Rectal smooth muscle tissue (tissue), 1 donor: ENCODE data around the gene TBC1D1.

Experiments
- H3K27ac ChIP-seq: one replicate; pipeline ENCODE4 v1.7.0; 2013; ENCODE audit warnings: low read depth, low read length, inconsistent platforms
- H3K27me3 ChIP-seq: one replicate; pipeline ENCODE4 v1.7.0; 2013; ENCODE audit warnings: low read length; ENCODE audit not compliant: control insufficient read depth, insufficient read depth
- H3K36me3 ChIP-seq: one replicate; pipeline ENCODE4 v1.7.0; 2013; ENCODE audit warnings: low read length; ENCODE audit not compliant: control insufficient read depth, insufficient read depth
- H3K4me1 ChIP-seq: one replicate; pipeline ENCODE4 v1.7.0; 2013; ENCODE audit warnings: low read length; ENCODE audit not compliant: control insufficient read depth, insufficient read depth
- H3K4me3 ChIP-seq: one replicate; pipeline ENCODE4 v1.7.0; 2013; ENCODE audit warnings: low read length
- H3K9ac ChIP-seq: one replicate; pipeline ENCODE4 v1.7.0; 2013; ENCODE audit warnings: low read length

The TBC1D1 gene

GRCh38 chr4:38065176-38065575 lies 174.3 kb downstream of the TBC1D1 start:
- Histone ChIP-seq H3K36me3 (peaks cover 6% of the 10 kb centered on the region), H3K9ac (no peak overlapping the region), H3K27me3 (no peaks in the 10 kb centered on the region), H3K4me3 (no peak overlapping the region), H3K27ac (no peak overlapping the region), H3K4me1 (peaks cover 23% of the 10 kb centered on the region)

GRCh38 chr4:38065900-38066299 lies 175.0 kb downstream of the TBC1D1 start:
- H3K4me3 ChIP-seq: no peak overlapping the region
- H3K4me1 ChIP-seq: peaks cover 17% of the 10 kb centered on the region
- H3K27ac ChIP-seq: no peak overlapping the region
- no peaks in the 10 kb centered on the region for H3K27me3 ChIP-seq
- H3K36me3 ChIP-seq: peaks cover 6% of the 10 kb centered on the region
- no peak overlapping the region for H3K9ac ChIP-seq

GRCh38 chr4:38067499-38067898 lies 176.6 kb downstream of the TBC1D1 start:
- Histone ChIP-seq H3K9ac (no peak overlapping the region), H3K4me1 (peaks cover 9% of the 10 kb centered on the region), H3K36me3 (peaks cover 6% of the 10 kb centered on the region), H3K27ac (no peak overlapping the region), H3K4me3 (no peak overlapping the region), H3K27me3 (no peaks in the 10 kb centered on the region)

- Histone ChIP-seq H3K4me3 (no peak overlapping the region), H3K4me1 (peaks cover 5% of the 10 kb centered on the region), H3K9ac (no peak overlapping the region), H3K27ac (no peak overlapping the region), H3K27me3 (no peaks in the 10 kb centered on the region), H3K36me3 (peaks cover 6% of the 10 kb centered on the region)
Observed at GRCh38 chr4:38068107-38068506, 177.2 kb downstream of the TBC1D1 start.

GRCh38 chr4:38069271-38069760 lies 178.4 kb downstream of the TBC1D1 start:
- H3K4me1 ChIP-seq: peaks cover 3% of the 10 kb centered on the region
- no peak overlapping the region for H3K9ac ChIP-seq
- no peak overlapping the region for H3K4me3 ChIP-seq
- peaks cover 6% of the 10 kb centered on the region for H3K36me3 ChIP-seq
- no peaks in the 10 kb centered on the region for H3K27me3 ChIP-seq
- no peak overlapping the region for H3K27ac ChIP-seq

- H3K9ac ChIP-seq: no peak overlapping the region
- H3K36me3 ChIP-seq: peaks cover 6% of the 10 kb centered on the region
- peaks cover 4% of the 10 kb centered on the region for H3K4me1 ChIP-seq
- H3K27me3 ChIP-seq: no peaks in the 10 kb centered on the region
- no peak overlapping the region for H3K27ac ChIP-seq
- no peak overlapping the region for H3K4me3 ChIP-seq
Observed at GRCh38 chr4:38071801-38072431, 181.0 kb downstream of the TBC1D1 start.

- Histone ChIP-seq H3K27me3 (no peaks in the 10 kb centered on the region), H3K4me3 (no peak overlapping the region), H3K9ac (no peak overlapping the region), H3K27ac (no peak overlapping the region), H3K36me3 (peaks cover 6% of the 10 kb centered on the region), H3K4me1 (peaks cover 4% of the 10 kb centered on the region)
Observed at GRCh38 chr4:38072578-38072977, 181.7 kb downstream of the TBC1D1 start.

- Histone ChIP-seq H3K27ac (no peak overlapping the region), H3K36me3 (no peaks in the 10 kb centered on the region), H3K4me1 (peaks cover 14% of the 10 kb centered on the region), H3K27me3 (no peaks in the 10 kb centered on the region), H3K4me3 (no peak overlapping the region), H3K9ac (no peak overlapping the region)
Observed at GRCh38 chr4:38073596-38074234, 182.8 kb downstream of the TBC1D1 start.

GRCh38 chr4:38075370-38076152 lies 184.7 kb downstream of the TBC1D1 start:
- no peaks in the 10 kb centered on the region for H3K27me3 ChIP-seq
- no peak overlapping the region for H3K9ac ChIP-seq
- H3K36me3 ChIP-seq: no peaks in the 10 kb centered on the region
- peak overlapping the region; percentile 25 for H3K27ac ChIP-seq
- peaks cover 20% of the 10 kb centered on the region for H3K4me1 ChIP-seq
- no peak overlapping the region for H3K4me3 ChIP-seq

- Histone ChIP-seq H3K27ac (no peak overlapping the region), H3K4me1 (peaks cover 20% of the 10 kb centered on the region), H3K36me3 (no peaks in the 10 kb centered on the region), H3K4me3 (no peak overlapping the region), H3K27me3 (no peaks in the 10 kb centered on the region), H3K9ac (no peak overlapping the region)
Observed at GRCh38 chr4:38076153-38076669, 185.3 kb downstream of the TBC1D1 start.

GRCh38 chr4:38077791-38078489 lies 187.1 kb downstream of the TBC1D1 start:
- H3K27ac ChIP-seq: peak overlapping the region; percentile 75
- H3K4me1 ChIP-seq: peaks cover 24% of the 10 kb centered on the region
- H3K9ac ChIP-seq: no peak overlapping the region

More at GRCh38 chr4:38077791-38078489, 187.1 kb downstream of the TBC1D1 start:
- Histone ChIP-seq H3K4me3 (no peak overlapping the region), H3K36me3 (no peaks in the 10 kb centered on the region), H3K27me3 (no peaks in the 10 kb centered on the region)
